Measurements from ENCODE around the gene PRCC.

Gene PRCC

GRCh38 chr1:156842618-156843300 is 75.4 kb downstream of the PRCC start:
- no peak for TF ChIP-seq CTCF (IDR thresholded peaks at IDR 0.05)

GRCh38 chr1:156844102-156844501 is 76.8 kb downstream of the PRCC start:
- TF ChIP-seq CTCF (IDR thresholded peaks at IDR 0.05) = no peak

GRCh38 chr1:156844638-156845037 is 77.3 kb downstream of the PRCC start:
- TF ChIP-seq CTCF (IDR thresholded peaks at IDR 0.05) = no peak

- TF ChIP-seq CTCF (IDR thresholded peaks at IDR 0.05) = no peak
Observed at GRCh38 chr1:156845055-156845952, 78.0 kb downstream of the PRCC start.

GRCh38 chr1:156845953-156846545 is 78.7 kb downstream of the PRCC start:
- no peak for TF ChIP-seq CTCF (IDR thresholded peaks at IDR 0.05)

- no peak for TF ChIP-seq CTCF (IDR thresholded peaks at IDR 0.05)
Observed at GRCh38 chr1:156846643-156847042, 79.3 kb downstream of the PRCC start.

GRCh38 chr1:156847591-156848460 is 80.5 kb downstream of the PRCC start:
- TF ChIP-seq CTCF (IDR thresholded peaks at IDR 0.05) = no peak
